Loucy (cell line): Measurements from ENCODE around the gene SYDE2.
"Not testable (repeated sequence)": the region's sequence is repeated elsewhere in the genome, so short reads cannot be mapped to it uniquely, and the experiment has no call there.

ENCODE experiments used
- H2AFZ ChIP-seq: fragments of 200-600 bp; sonication (generic); 2 replicates; pipeline ENCODE4 v1.6.0; 2016; ENCODE audit warnings: antibody characterized with exemption, mild to moderate bottlenecking, low read length, moderate library complexity
- H3F3A ChIP-seq: fragments of 200-600 bp; 2 replicates; pipeline ENCODE4 v1.6.0; 2016; ENCODE audit warnings: antibody characterized with exemption, low read depth, mild to moderate bottlenecking
- H3K27me3 ChIP-seq: fragments of 200-600 bp; sonication (generic); 2 replicates; pipeline ENCODE4 v1.6.1; 2014; ENCODE audit warnings: low read length, mild to moderate bottlenecking; ENCODE audit not compliant: insufficient read depth, poor library complexity, severe bottlenecking
- H3K36me3 ChIP-seq: fragments of 200-600 bp; sonication (generic); 2 replicates; pipeline ENCODE4 v1.6.1; 2016; ENCODE audit warnings: low read length; ENCODE audit not compliant: insufficient read depth
- H3K4me1 ChIP-seq: fragments of 200-600 bp; sonication (generic); 2 replicates; pipeline ENCODE4 v1.5.1; 2014; ENCODE audit warnings: low read length, mild to moderate bottlenecking; ENCODE audit not compliant: insufficient read depth, poor library complexity, severe bottlenecking
- H3K4me2 ChIP-seq: fragments of 200-600 bp; sonication (generic); 2 replicates; pipeline ENCODE4 v1.6.0; 2014; ENCODE audit warnings: antibody characterized with exemption, low read length, low read depth, mild to moderate bottlenecking; ENCODE audit not compliant: poor library complexity, severe bottlenecking
- H3K4me3 ChIP-seq: fragments of 200-600 bp; sonication (generic); 2 replicates; pipeline ENCODE4 v1.5.1; 2014; ENCODE audit warnings: low read length, mild to moderate bottlenecking, mixed read lengths; ENCODE audit not compliant: poor library complexity, severe bottlenecking
- H3K79me2 ChIP-seq: fragments of 200-600 bp; sonication (generic); 2 replicates; pipeline ENCODE4 v1.6.1; 2014; ENCODE audit warnings: low read length; ENCODE audit not compliant: insufficient read depth
- H3K9ac ChIP-seq: fragments of 200-600 bp; sonication (generic); 2 replicates; pipeline ENCODE4 v1.6.0; 2014; ENCODE audit warnings: mild to moderate bottlenecking, low read depth, low read length, moderate library complexity; ENCODE audit not compliant: poor library complexity, severe bottlenecking
- H3K9me2 ChIP-seq: fragments of 200-600 bp; sonication (generic); replicated peaks from 2 replicates; pipeline ENCODE4 v1.6.1; 2016; ENCODE audit warnings: low read depth, low read length, mixed read lengths
- H3K9me3 ChIP-seq: fragments of 200-600 bp; sonication (generic); 2 replicates; pipeline ENCODE4 v1.6.1; 2014; ENCODE audit warnings: mild to moderate bottlenecking, antibody characterized with exemption, low read length, low read depth; ENCODE audit not compliant: insufficient read depth
- H4K20me1 ChIP-seq: fragments of 200-600 bp; sonication (generic); 2 replicates; pipeline ENCODE4 v1.6.0; 2014; ENCODE audit warnings: antibody characterized with exemption, low read length, mild to moderate bottlenecking; ENCODE audit not compliant: insufficient read depth, poor library complexity, severe bottlenecking
- EZH2phosphoT487 ChIP-seq: fragments of 200-600 bp; IDR thresholded peaks from 2 replicates; pipeline ENCODE4 v1.6.1; 2018; ENCODE audit warnings: antibody characterized with exemption, mild to moderate bottlenecking, moderate library complexity, borderline replicate concordance
- TF ChIP-seq, protein P1 (sequence below): fragments of 200-600 bp; sonication (generic); conservative IDR thresholded peaks from 2 replicates; pipeline ENCODE4 v1.5.1; 2014; ENCODE audit warnings: mild to moderate bottlenecking, antibody characterized with exemption, low read length

Gene SYDE2

DNA sequence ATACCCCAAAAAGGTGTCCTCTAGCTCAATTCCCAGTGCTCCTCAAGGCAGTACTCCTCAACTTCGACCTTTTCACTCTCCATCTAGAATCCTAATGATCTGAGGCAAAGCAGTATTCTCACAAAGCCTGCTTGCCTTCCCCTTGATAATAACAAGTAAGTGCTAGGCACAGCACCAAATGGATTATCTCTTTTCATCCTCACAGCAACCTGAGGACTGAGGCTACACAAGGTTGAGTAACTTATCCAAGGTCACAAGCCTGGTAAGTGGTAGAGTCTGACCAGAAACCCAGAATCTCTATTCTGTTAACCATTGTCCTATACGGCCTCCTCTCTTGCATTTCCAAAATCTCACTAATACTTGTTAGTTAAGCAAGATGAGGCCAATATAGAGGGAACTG lies 5.1 kb downstream of the SYDE2 start:
- no peaks in the 10 kb centered on the region for H3K9me2 ChIP-seq
- H3K9me3 ChIP-seq = no peaks in the 10 kb centered on the region
- no peak overlapping the region for H3K4me2 ChIP-seq
- H3K4me3 ChIP-seq = no peak overlapping the region
- no peaks in the 10 kb centered on the region for H3F3A ChIP-seq
- H2AFZ ChIP-seq = no peak overlapping the region
- TF ChIP-seq, protein P1, sequence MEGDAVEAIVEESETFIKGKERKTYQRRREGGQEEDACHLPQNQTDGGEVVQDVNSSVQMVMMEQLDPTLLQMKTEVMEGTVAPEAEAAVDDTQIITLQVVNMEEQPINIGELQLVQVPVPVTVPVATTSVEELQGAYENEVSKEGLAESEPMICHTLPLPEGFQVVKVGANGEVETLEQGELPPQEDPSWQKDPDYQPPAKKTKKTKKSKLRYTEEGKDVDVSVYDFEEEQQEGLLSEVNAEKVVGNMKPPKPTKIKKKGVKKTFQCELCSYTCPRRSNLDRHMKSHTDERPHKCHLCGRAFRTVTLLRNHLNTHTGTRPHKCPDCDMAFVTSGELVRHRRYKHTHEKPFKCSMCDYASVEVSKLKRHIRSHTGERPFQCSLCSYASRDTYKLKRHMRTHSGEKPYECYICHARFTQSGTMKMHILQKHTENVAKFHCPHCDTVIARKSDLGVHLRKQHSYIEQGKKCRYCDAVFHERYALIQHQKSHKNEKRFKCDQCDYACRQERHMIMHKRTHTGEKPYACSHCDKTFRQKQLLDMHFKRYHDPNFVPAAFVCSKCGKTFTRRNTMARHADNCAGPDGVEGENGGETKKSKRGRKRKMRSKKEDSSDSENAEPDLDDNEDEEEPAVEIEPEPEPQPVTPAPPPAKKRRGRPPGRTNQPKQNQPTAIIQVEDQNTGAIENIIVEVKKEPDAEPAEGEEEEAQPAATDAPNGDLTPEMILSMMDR = no peak
- no peak for TF ChIP-seq EZH2phosphoT487
- no peak overlapping the region for H3K9ac ChIP-seq
- no peaks in the 10 kb centered on the region for H4K20me1 ChIP-seq
- H3K27me3 ChIP-seq = no peaks in the 10 kb centered on the region
- no peaks in the 10 kb centered on the region for H3K79me2 ChIP-seq
- H3K36me3 ChIP-seq = no peaks in the 10 kb centered on the region
- no peaks in the 10 kb centered on the region for H3K4me1 ChIP-seq

DNA sequence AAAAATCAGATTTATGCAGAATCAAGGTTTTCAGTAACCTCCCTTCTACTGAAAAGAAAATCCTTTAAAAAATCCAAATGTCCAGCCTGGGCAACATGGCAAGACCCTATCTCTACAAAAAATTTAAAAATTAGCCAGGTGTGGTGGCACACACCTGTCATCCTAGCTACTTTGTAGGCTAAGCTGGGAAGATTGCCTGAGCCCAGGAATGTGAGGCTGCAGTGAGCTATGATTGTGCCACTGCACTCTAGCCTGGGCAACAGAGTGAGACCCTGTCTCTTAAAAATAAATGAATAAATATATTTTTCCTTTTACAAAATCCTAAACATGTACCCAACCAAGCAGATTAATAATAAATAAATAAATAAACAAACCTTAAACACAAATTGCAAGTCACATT lies 8.7 kb downstream of the SYDE2 start:
- H2AFZ ChIP-seq, H3F3A ChIP-seq, H3K4me2 ChIP-seq, H4K20me1 ChIP-seq, H3K36me3 ChIP-seq, H3K9ac ChIP-seq, H3K4me3 ChIP-seq, H3K79me2 ChIP-seq, H3K4me1 ChIP-seq, H3K9me3 ChIP-seq, H3K27me3 ChIP-seq, H3K9me2 ChIP-seq: not testable (repeated sequence)

DNA sequence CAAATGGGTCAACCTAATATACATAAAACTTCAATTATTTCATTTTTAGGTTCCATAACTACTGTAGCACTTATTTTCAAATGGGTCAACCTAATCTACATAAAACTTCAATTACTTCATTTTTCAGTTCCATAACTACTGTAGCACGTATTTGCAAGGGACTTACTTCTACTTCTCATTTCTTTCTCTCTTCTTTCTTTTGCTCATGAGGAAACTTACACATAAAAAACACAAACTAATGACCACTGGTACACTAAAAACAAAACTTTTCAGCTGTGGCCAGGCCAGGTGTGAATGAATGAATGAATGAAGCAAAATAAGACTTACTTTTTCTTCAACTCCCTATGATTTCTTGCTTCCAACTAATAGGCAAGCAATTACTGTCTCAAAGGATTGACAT lies 11.7 kb downstream of the SYDE2 start:
- TF ChIP-seq, protein P1 = no peak
- TF ChIP-seq EZH2phosphoT487 = no peak
- Histone ChIP-seq H3K9ac (no peak overlapping the region), H3K9me3 (no peaks in the 10 kb centered on the region), H3K4me1 (no peaks in the 10 kb centered on the region), H2AFZ (no peak overlapping the region), H3K79me2 (no peaks in the 10 kb centered on the region), H4K20me1 (no peaks in the 10 kb centered on the region), H3K36me3 (no peaks in the 10 kb centered on the region), H3F3A (no peaks in the 10 kb centered on the region), H3K27me3 (no peaks in the 10 kb centered on the region), H3K9me2 (no peaks in the 10 kb centered on the region), H3K4me2 (no peak overlapping the region), H3K4me3 (no peak overlapping the region)

DNA sequence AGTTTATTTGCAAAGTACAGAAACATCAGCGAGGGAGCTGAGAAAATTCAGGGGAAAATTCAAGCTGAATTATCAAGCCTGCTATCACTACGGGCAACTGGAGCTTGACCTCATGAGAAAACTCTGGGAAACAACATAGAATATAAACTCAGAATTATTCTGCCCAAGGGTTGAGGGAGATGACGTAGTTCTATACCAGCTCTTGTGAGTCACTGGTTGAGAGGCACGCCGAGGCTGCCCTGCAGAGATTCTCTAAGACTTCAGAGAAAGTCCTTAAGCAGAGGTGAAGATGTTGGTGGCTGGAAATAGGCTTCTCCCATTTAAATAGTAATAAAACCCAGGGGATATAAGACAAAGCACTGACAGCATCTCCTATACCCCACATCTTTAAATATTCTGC lies 12.3 kb downstream of the SYDE2 start:
- no peak overlapping the region for H3K4me3 ChIP-seq
- no peak overlapping the region for H3K4me2 ChIP-seq
- H3K9me3 ChIP-seq = no peaks in the 10 kb centered on the region
- H3K9ac ChIP-seq = no peak overlapping the region
- no peaks in the 10 kb centered on the region for H3F3A ChIP-seq
- H4K20me1 ChIP-seq = no peaks in the 10 kb centered on the region
- no peaks in the 10 kb centered on the region for H3K79me2 ChIP-seq
- H3K4me1 ChIP-seq = no peaks in the 10 kb centered on the region
- H2AFZ ChIP-seq = no peak overlapping the region
- H3K36me3 ChIP-seq = no peaks in the 10 kb centered on the region
- H3K9me2 ChIP-seq = no peaks in the 10 kb centered on the region
- TF ChIP-seq, protein P1 = no peak
- TF ChIP-seq EZH2phosphoT487 = no peak
- H3K27me3 ChIP-seq = no peaks in the 10 kb centered on the region

DNA sequence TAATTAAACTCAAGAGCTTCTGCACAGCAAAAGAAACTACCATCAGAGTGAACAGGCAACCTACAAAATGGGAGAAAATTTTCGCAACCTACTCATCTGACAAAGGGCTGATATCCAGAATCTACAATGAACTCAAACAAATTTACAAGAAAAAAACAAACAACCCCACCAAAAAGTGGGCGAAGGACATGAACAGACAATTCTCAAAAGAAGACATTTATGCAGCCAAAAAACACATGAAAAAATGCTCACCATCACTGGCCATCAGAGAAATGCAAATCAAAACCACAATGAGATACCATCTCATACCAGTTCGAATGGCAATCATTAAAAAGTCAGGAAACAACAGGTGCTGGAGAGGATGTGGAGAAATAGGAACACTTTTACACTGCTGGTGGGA lies 13.8 kb downstream of the SYDE2 start:
- H3K9me2 ChIP-seq, H3F3A ChIP-seq, H3K36me3 ChIP-seq, H3K79me2 ChIP-seq, H4K20me1 ChIP-seq, H3K9ac ChIP-seq, H3K4me2 ChIP-seq, H3K9me3 ChIP-seq, H3K4me3 ChIP-seq, H3K27me3 ChIP-seq, H2AFZ ChIP-seq, H3K4me1 ChIP-seq: not testable (repeated sequence)
